ENCODE measurements around the gene AMFR.
"Not testable (repeated sequence)": the region's sequence is repeated elsewhere in the genome, so short reads cannot be mapped to it uniquely, and the experiment has no call there.

Gene AMFR

GRCh38 chr16:56384074-56384721 is 41.1 kb downstream of the AMFR start:
- H3K9me3 Mint-ChIP-seq: peaks cover 31% of the 10 kb centered on the region
- H3K4me1 Mint-ChIP-seq (ENCODE audit: low read depth): no peaks in the 10 kb centered on the region
- H3K36me3 Mint-ChIP-seq (ENCODE audit: low read depth): peaks cover 76% of the 10 kb centered on the region
- H3K27ac Mint-ChIP-seq: no peak overlapping the region
- H3K4me3 Mint-ChIP-seq: no peak overlapping the region
- no peaks in the 10 kb centered on the region for H3K27me3 Mint-ChIP-seq

- Mint-ChIP-seq H3K4me3 (no peak overlapping the region), H3K27ac (no peak overlapping the region), H3K36me3 (ENCODE audit: low read depth) (peaks cover 83% of the 10 kb centered on the region)
Observed at GRCh38 chr16:56382901-56383355, 42.4 kb downstream of the AMFR start.

GRCh38 chr16:56382459-56382858 is 42.9 kb downstream of the AMFR start:
- H3K4me1 Mint-ChIP-seq (ENCODE audit: low read depth): no peaks in the 10 kb centered on the region
- H3K4me3 Mint-ChIP-seq: no peak overlapping the region
- peaks cover 82% of the 10 kb centered on the region for H3K36me3 Mint-ChIP-seq (ENCODE audit: low read depth)
- H3K27me3 Mint-ChIP-seq: no peaks in the 10 kb centered on the region
- H3K9me3 Mint-ChIP-seq: peaks cover 31% of the 10 kb centered on the region
- no peak overlapping the region for H3K27ac Mint-ChIP-seq

More at GRCh38 chr16:56382901-56383355, 42.4 kb downstream of the AMFR start:
- H3K27me3 Mint-ChIP-seq: no peaks in the 10 kb centered on the region
- H3K9me3 Mint-ChIP-seq: peaks cover 31% of the 10 kb centered on the region
- no peaks in the 10 kb centered on the region for H3K4me1 Mint-ChIP-seq (ENCODE audit: low read depth)

- H3K4me1 Mint-ChIP-seq (ENCODE audit: low read depth); H3K27me3 Mint-ChIP-seq; H3K27ac Mint-ChIP-seq; H3K4me3 Mint-ChIP-seq: not testable (repeated sequence)
- peaks cover 78% of the 10 kb centered on the region for H3K36me3 Mint-ChIP-seq (ENCODE audit: low read depth)
- peaks cover 31% of the 10 kb centered on the region for H3K9me3 Mint-ChIP-seq
Observed at GRCh38 chr16:56380778-56381485, 44.4 kb downstream of the AMFR start.

- Mint-ChIP-seq H3K9me3 (peaks cover 31% of the 10 kb centered on the region), H3K36me3 (ENCODE audit: low read depth) (peaks cover 76% of the 10 kb centered on the region)
- not testable (repeated sequence) for H3K4me3 Mint-ChIP-seq; H3K27me3 Mint-ChIP-seq; H3K27ac Mint-ChIP-seq; H3K4me1 Mint-ChIP-seq (ENCODE audit: low read depth)
Observed at GRCh38 chr16:56379044-56379443, 46.3 kb downstream of the AMFR start.

- H3K4me3 Mint-ChIP-seq, H3K27me3 Mint-ChIP-seq, H3K9me3 Mint-ChIP-seq, H3K27ac Mint-ChIP-seq: not testable (repeated sequence)
- peaks cover 51% of the 10 kb centered on the region for H3K36me3 Mint-ChIP-seq (ENCODE audit: low read depth)
- H3K4me1 Mint-ChIP-seq (ENCODE audit: low read depth): peaks cover 18% of the 10 kb centered on the region
Observed at GRCh38 chr16:56375792-56376191, 49.6 kb downstream of the AMFR start.

- Mint-ChIP-seq H3K36me3 (ENCODE audit: low read depth) (peaks cover 30% of the 10 kb centered on the region), H3K9me3 (no peaks in the 10 kb centered on the region)
Observed at GRCh38 chr16:56373003-56373402, 52.3 kb downstream of the AMFR start.

GRCh38 chr16:56372013-56372634 is 53.2 kb downstream of the AMFR start:
- Mint-ChIP-seq H3K27ac (no peak overlapping the region), H3K27me3 (no peaks in the 10 kb centered on the region), H3K4me1 (ENCODE audit: low read depth) (peaks cover 18% of the 10 kb centered on the region), H3K36me3 (ENCODE audit: low read depth) (peaks cover 32% of the 10 kb centered on the region), H3K9me3 (no peaks in the 10 kb centered on the region), H3K4me3 (no peak overlapping the region)

More at GRCh38 chr16:56373003-56373402, 52.3 kb downstream of the AMFR start:
- H3K4me3 Mint-ChIP-seq: no peak overlapping the region
- peaks cover 18% of the 10 kb centered on the region for H3K4me1 Mint-ChIP-seq (ENCODE audit: low read depth)
- H3K27ac Mint-ChIP-seq: no peak overlapping the region
- no peaks in the 10 kb centered on the region for H3K27me3 Mint-ChIP-seq

- Mint-ChIP-seq H3K4me1 (ENCODE audit: low read depth) (peaks cover 18% of the 10 kb centered on the region), H3K36me3 (ENCODE audit: low read depth) (peaks cover 36% of the 10 kb centered on the region), H3K4me3 (no peak overlapping the region), H3K9me3 (no peaks in the 10 kb centered on the region), H3K27ac (no peak overlapping the region), H3K27me3 (no peaks in the 10 kb centered on the region)
Observed at GRCh38 chr16:56371660-56371937, 53.7 kb downstream of the AMFR start.

GRCh38 chr16:56370875-56371659 is 54.3 kb downstream of the AMFR start:
- Mint-ChIP-seq H3K4me1 (ENCODE audit: low read depth) (peaks cover 18% of the 10 kb centered on the region), H3K36me3 (ENCODE audit: low read depth) (peaks cover 38% of the 10 kb centered on the region), H3K27ac (no peak overlapping the region), H3K4me3 (no peak overlapping the region), H3K27me3 (no peaks in the 10 kb centered on the region), H3K9me3 (no peaks in the 10 kb centered on the region)

- Mint-ChIP-seq H3K9me3 (no peaks in the 10 kb centered on the region), H3K36me3 (ENCODE audit: low read depth) (peaks cover 35% of the 10 kb centered on the region), H3K4me1 (ENCODE audit: low read depth) (peaks cover 18% of the 10 kb centered on the region), H3K4me3 (no peak overlapping the region), H3K27me3 (no peaks in the 10 kb centered on the region), H3K27ac (no peak overlapping the region)
Observed at GRCh38 chr16:56370185-56370874, 55.0 kb downstream of the AMFR start.

- H3K36me3 Mint-ChIP-seq (ENCODE audit: low read depth): peaks cover 27% of the 10 kb centered on the region
- no peaks in the 10 kb centered on the region for H3K27me3 Mint-ChIP-seq
- H3K27ac Mint-ChIP-seq: no peak overlapping the region
- no peak overlapping the region for H3K4me3 Mint-ChIP-seq
- H3K9me3 Mint-ChIP-seq: no peaks in the 10 kb centered on the region
- H3K4me1 Mint-ChIP-seq (ENCODE audit: low read depth): peaks cover 18% of the 10 kb centered on the region
Observed at GRCh38 chr16:56369202-56369601, 56.1 kb downstream of the AMFR start.

- H3K4me1 Mint-ChIP-seq (ENCODE audit: low read depth): peaks cover 18% of the 10 kb centered on the region
- no peaks in the 10 kb centered on the region for H3K9me3 Mint-ChIP-seq
- H3K4me3 Mint-ChIP-seq: no peak overlapping the region
- H3K36me3 Mint-ChIP-seq (ENCODE audit: low read depth): peaks cover 22% of the 10 kb centered on the region
- H3K27me3 Mint-ChIP-seq: no peaks in the 10 kb centered on the region
- no peak overlapping the region for H3K27ac Mint-ChIP-seq
Observed at GRCh38 chr16:56368545-56368944, 56.8 kb downstream of the AMFR start.

- H3K4me3 Mint-ChIP-seq: no peak overlapping the region
- peaks cover 18% of the 10 kb centered on the region for H3K36me3 Mint-ChIP-seq (ENCODE audit: low read depth)
Observed at GRCh38 chr16:56367764-56368163, 57.6 kb downstream of the AMFR start.

More at GRCh38 chr16:56367764-56368163, 57.6 kb downstream of the AMFR start:
- H3K27me3 Mint-ChIP-seq: no peaks in the 10 kb centered on the region
- no peaks in the 10 kb centered on the region for H3K9me3 Mint-ChIP-seq
- H3K4me1 Mint-ChIP-seq (ENCODE audit: low read depth): peaks cover 11% of the 10 kb centered on the region
- H3K27ac Mint-ChIP-seq: no peak overlapping the region
